Right lobe of liver (tissue), 6 donors: ENCODE results near the gene NUCB2. TPM values are rescaled to one million over a fixed set of nuclear protein-coding genes. Genes with fewer than 3 reads are reported as not detected.

Experiments
- ATAC-seq, 4 donors: fragments of 200-7000 bp; cut with Tn5 transposase; one replicate each; pipeline ENCODE4 v1.9.1; 2020; ENCODE audit warnings: mild to moderate bottlenecking in 4 of 4, moderate library complexity in 4 of 4
- DNase-seq, 3 donors: peaks; one replicate each; pipeline ENCODE4 v3.0.0-alpha.2; 2020
- H3K27ac ChIP-seq, 3 donors: fragments of 200-600 bp; one replicate each; pipeline ENCODE4 v1.8.0; 2022
- H3K27me3 ChIP-seq, 2 donors: fragments of 200-600 bp; one replicate each; pipeline ENCODE4 v1.8.0; 2022
- H3K36me3 ChIP-seq, 4 donors: fragments of 200-600 bp; sonication (generic) in 1 of 4; one replicate each; pipeline versions ENCODE4 v1.5.1 to v1.8.0; 2017 to 2022; ENCODE audit warnings: control low read depth in 1 of 4
- H3K4me1 ChIP-seq, 4 donors: fragments of 200-600 bp; sonication (generic) in 1 of 4; one replicate each; pipeline versions ENCODE4 v1.5.1 to v1.8.0; 2017 to 2022; ENCODE audit warnings: control low read depth in 1 of 4
- H3K4me3 ChIP-seq, 3 donors: fragments of 200-600 bp; one replicate each; pipeline ENCODE4 v1.8.0; 2022
- H3K9me3 ChIP-seq, 4 donors: fragments of 200-600 bp; sonication (generic) in 1 of 4; one replicate each; pipeline versions ENCODE4 v1.5.1 to v1.8.0; 2017 to 2022; ENCODE audit warnings: control low read depth in 1 of 4
- CTCF ChIP-seq, 4 donors: fragments of 200-600 bp in 3 of 4; fragments of 450-650 bp in 1 of 4; IDR thresholded peaks; one replicate each; pipeline versions ENCODE4 v1.5.1 to v1.8.0; 2016 to 2022; ENCODE audit warnings: antibody characterized with exemption in 4 of 4, mild to moderate bottlenecking in 2 of 4
- POLR2A ChIP-seq: fragments of 450-650 bp; IDR thresholded peaks from one replicate; pipeline ENCODE4 v1.6.1; 2017; ENCODE audit warnings: antibody characterized with exemption, mild to moderate bottlenecking
- WGBS: methylation state at CpG from one replicate; pipeline ENCODE4 v1.1.6; 2018; ENCODE audit warnings: low coverage, low lambda C conversion rate; ENCODE audit not compliant: insufficient coverage; ENCODE audit errors: missing lambda C conversion rate; 5-methylcytosine and 5-hydroxymethylcytosine counted together
- intact Hi-C, 2 donors: fragments of 100-400 bp; cut with DNase I; formaldehyde crosslinking; loops; one replicate each; pipeline versions ENCODE4 v1.11.2 to v1.14.1; 2022
- total RNA-seq, 6 experiments: library from RNA; depleted of rRNA in 2 of 6; stranded (reverse); fragments of >200 nt in 2 of 6; fragmentation: NEBNext Ultra II Directional in 3 of 6; extraction: Animal tissue kit (Norgen Biotek cat#: 25700) in 3 of 6; gene quantifications; one replicate each; pipeline versions ENCODE4 v1.1.0 to v1.2.4, GENCODE V29; 2016 to 2023
- donor health status: DM: no; HTN: yes; CAD: no.
- donor health status: DM: no; HTN: no; CAD: no.
- donor health status: DM: no; HTN: no; CAD: no.
- donor health status: DM: no; HTN: yes; CAD: no.
- donor health status: DM: no; HTN: yes; CAD: no.

NUCB2 gene
- total RNA-seq, 6 experiments from 2014 or later: 34.7 to 131 (median 60.9) TPM

GRCh38 chr11:17378655-17379054 lies 102.1 kb downstream of the NUCB2 start:
- Histone ChIP-seq H3K36me3 (no peaks in the 10 kb centered on the region), H3K4me1 (no peaks in the 10 kb centered on the region), H3K4me3 (no peak overlapping the region), H3K9me3 (peaks cover 0 to 3% (median 0%) of the 10 kb centered on the region in 4 donors), H3K27me3 (no peaks in the 10 kb centered on the region), H3K27ac (no peak overlapping the region)
- no peak for DNase-seq
- intact Hi-C loops: no loop called here
- TF ChIP-seq POLR2A (no peak), CTCF (IDR thresholded peaks at IDR 0.05) (no peak)
- WGBS: 69% methylated on average over 2 of the region's 2 CpGs
- ATAC-seq: no peak

- Histone ChIP-seq H3K9me3 (no peaks in the 10 kb centered on the region), H3K4me3 (no peak overlapping the region), H3K36me3 (no peaks in the 10 kb centered on the region), H3K4me1 (no peaks in the 10 kb centered on the region), H3K27ac (no peak overlapping the region), H3K27me3 (no peaks in the 10 kb centered on the region)
- intact Hi-C loops: no loop called here
- TF ChIP-seq POLR2A (no peak), CTCF (IDR thresholded peaks at IDR 0.05) (no peak)
- no peak for DNase-seq
- ATAC-seq: no peak
- 58% methylated on average over 4 of the region's 7 CpGs for WGBS
Observed at GRCh38 chr11:17379383-17380180, 103.0 kb downstream of the NUCB2 start.

GRCh38 chr11:17381156-17381555 lies 104.6 kb downstream of the NUCB2 start:
- DNase-seq (no peak), ATAC-seq (no peak)
- intact Hi-C loops: no loop called here
- H3K36me3 ChIP-seq: no peaks in the 10 kb centered on the region
- no peaks in the 10 kb centered on the region for H3K9me3 ChIP-seq
- no peaks in the 10 kb centered on the region for H3K4me1 ChIP-seq
- no peak overlapping the region for H3K27ac ChIP-seq
- no peaks in the 10 kb centered on the region for H3K27me3 ChIP-seq
- H3K4me3 ChIP-seq: no peak overlapping the region
- 65% methylated on average over 4 of the region's 4 CpGs for WGBS
- TF ChIP-seq CTCF (IDR thresholded peaks at IDR 0.05) (no peak), POLR2A (no peak)

Other genes with a start within 250 kb of the NUCB2 start
- 100 to 1,000 TPM; 303 to 496 (median 339) TPM for gene RPS13, start 199.1 kb upstream of the NUCB2 start, total RNA-seq
- 10 to 100 TPM; 20.3 to 36.4 (median 28.1) TPM for gene PIK3C2A, start 68.8 kb upstream of the NUCB2 start, total RNA-seq
- 1 to 10 TPM in 3 of 6 experiments, under 1 TPM in 3; 0.15 to 3.2 (median 1.0) TPM for gene NCR3LG1, start 75.1 kb downstream of the NUCB2 start, total RNA-seq
- 1 to 10 TPM in 5 of 6 experiments, under 1 TPM in 1; 0.93 to 3.7 (median 2.0) TPM for gene KCNJ11, start 111.9 kb downstream of the NUCB2 start, total RNA-seq
- 1 to 10 TPM in 2 of 6 experiments, not detected in 4; 1.3 to 1.5 TPM for gene ABCC8, start 200.1 kb downstream of the NUCB2 start, total RNA-seq